ENCODE results near the gene SLC36A3.

Gene SLC36A3

GRCh38 chr5:151298063-151298855 lies 5.3 kb downstream of the SLC36A3 start:
- no peak for DNase-seq (ENCODE audit: low spot score)

- DNase-seq (ENCODE audit: low spot score), result no peak
These were observed 6.6 kb downstream of the SLC36A3 start for GRCh38 chr5:151296974-151297373.

DNA sequence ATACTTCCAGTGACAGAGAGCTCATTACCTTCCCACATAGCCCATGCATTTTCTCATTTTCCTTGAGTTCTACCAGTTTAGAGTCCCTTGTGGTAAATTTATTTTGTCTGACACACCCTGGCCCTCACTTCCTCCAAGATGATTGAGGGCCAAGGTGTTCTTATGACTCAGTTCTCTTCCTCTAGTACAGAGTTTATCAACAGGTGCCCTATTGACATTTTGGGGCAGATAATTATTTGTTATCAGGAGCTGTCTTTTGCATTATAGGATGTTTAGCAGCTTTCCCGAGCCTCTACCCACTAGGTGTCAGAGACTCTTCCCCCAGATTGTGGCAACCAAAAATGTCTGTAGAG lies 7.1 kb downstream of the SLC36A3 start:
- no peak for DNase-seq (ENCODE audit: low spot score)

- DNase-seq (ENCODE audit: low spot score), result no peak
These were observed 7.6 kb downstream of the SLC36A3 start for GRCh38 chr5:151295791-151296477.

DNA sequence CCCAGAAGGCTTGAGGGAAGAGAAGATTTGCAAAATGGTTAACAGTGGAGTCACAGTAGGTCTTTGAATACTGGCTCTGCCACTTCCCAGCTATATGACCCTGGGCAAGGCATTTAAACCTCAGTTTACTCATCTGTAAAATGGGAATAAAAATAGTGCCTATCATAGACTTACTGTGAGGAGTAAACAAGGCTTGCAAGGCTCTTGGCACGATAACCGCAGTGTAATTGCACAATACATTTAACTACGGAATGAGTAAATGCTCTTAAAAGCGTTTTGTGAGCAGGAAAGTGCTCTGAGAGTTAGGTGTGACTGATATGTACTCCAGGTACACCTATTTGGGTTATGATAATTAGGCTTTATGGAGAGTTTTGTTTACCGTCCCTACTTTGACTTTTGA lies 8.4 kb downstream of the SLC36A3 start:
- DNase-seq (ENCODE audit: low spot score), result no peak

DNA sequence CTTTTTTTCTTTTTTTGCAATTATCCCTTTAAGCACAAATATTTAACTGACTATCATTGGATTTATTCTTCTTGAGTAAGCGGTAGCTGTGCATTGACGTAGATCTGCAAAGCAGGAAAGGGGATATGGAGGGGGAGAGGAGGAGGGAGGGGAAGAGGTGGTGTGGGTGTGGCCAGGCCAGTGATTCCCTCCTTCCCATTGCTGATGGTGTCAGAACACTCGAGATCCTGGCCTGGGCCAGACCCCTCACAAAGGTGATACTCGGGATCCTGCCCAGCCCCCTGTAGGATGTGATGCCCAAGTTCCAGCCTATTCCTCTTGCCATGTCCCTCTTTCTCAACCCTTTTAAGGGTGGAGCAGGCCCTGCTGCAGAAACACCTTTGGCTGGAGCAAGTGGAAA lies 9.9 kb downstream of the SLC36A3 start:
- no peak for DNase-seq (ENCODE audit: low spot score)

- DNase-seq (ENCODE audit: low spot score), result no peak
These were observed 15.4 kb downstream of the SLC36A3 start for GRCh38 chr5:151288180-151288579.

DNA sequence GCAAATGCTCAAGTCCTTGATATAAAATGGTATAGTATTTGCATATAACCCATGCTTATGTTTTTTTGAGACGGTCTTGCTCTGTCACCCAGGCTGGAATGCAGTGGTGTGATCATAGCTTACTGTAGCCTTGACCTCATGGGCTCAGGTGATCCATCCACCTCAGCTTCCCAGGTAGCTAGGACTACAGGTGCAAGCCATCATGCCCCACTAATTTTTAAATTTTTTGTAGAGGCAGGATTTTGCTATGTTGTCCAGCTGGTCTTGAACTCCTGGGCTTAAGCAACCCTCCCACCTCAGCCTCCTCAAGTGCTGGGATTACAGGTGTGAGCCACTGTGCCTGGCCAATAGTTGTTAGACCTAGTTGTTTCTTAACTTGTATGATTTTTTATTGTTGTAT lies 17.3 kb downstream of the SLC36A3 start:
- no peak for DNase-seq (ENCODE audit: low spot score)

- no peak for DNase-seq (ENCODE audit: low spot score)
These were observed 17.9 kb downstream of the SLC36A3 start for GRCh38 chr5:151285683-151286082.

DNA sequence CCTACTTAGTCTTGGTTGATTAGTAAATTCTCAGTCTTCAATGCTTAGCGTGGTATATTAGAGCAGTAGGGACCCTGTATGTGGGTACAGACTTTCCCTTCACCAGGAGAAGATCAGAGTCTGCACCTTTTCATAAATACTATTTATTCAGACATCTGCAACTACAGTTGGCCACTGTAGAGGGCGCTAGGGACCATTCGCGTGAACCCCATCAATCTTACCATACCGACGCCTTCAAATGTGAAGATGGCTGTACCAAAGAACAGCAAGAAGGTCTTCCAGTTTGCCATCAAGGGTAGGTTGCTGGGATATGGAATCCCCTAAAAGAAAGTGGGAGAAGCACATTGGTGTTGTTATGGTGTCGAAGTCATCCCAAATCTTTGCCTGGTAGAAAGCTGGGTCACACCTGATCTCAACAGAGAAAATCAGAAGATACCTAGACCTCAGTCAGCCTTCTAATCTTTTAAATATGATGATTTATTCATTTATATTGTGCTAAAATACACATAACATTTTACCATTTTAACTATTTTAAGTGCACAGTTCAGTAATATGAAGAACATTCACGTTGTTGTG lies 19.1 kb downstream of the SLC36A3 start:
- no peak for DNase-seq (ENCODE audit: low spot score)

DNA sequence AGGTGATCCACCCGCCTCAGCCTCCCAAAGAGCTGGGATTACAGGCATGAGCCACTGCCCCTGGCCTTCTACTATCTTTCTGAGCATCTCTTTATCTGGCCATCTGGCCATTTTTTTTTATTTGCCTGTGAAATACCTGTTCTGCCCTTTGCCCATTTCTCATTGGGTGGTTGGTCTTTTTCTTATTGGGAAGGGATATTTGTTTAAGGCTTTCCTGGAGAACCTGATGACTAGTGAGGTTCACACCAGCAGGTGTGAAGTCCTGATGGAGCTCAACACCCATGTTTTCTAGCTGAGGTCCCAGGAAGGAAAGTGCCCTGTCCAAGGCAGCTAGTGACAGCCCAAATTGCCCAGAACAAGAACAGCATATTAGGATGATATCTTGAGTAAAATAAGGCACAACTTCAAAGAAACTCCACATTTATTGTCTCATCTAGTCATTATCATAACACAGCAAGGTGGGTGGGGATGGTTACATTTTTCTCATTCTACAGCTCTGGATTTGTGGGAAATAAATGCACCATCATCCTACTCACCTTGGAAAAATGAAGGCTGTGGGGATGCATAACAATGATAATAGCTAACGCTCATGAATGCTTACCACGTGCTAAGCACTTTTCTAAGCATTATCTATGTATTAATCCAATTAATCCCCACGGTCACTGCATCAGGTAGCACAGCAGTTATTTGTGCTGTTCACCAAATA lies 20.3 kb downstream of the SLC36A3 start:
- DNase-seq (ENCODE audit: low spot score), result no peak

DNA sequence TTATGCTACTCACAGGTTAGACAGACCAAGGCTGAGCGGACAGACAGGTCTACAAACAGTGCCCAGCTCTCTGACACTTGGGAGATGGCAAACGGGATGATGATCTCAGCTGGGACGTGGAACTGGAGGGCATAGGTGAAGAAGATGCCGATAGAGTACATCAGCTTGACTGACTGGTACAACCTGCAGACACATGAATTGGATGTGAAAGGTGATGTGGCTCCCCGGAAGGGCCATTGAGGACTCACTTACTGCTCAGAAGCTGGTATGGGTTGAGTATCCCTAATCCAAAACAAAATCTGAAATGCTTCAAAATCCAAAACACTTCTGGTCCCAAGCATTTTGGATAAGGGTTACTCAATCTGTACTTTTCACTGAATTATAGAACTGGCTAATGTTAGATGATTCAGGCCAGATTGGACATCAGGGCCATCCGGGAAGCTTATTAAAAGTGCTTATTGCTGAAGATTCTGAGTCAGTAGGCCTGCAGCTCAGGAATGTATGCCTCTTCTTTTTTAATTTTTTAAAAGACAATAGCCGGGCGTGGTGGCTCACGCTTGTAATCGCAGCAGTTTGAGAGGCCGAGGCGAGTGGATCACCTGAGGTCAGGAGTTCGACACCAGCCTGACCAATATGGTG lies 22.4 kb downstream of the SLC36A3 start:
- DNase-seq (ENCODE audit: low spot score), result no peak

DNA sequence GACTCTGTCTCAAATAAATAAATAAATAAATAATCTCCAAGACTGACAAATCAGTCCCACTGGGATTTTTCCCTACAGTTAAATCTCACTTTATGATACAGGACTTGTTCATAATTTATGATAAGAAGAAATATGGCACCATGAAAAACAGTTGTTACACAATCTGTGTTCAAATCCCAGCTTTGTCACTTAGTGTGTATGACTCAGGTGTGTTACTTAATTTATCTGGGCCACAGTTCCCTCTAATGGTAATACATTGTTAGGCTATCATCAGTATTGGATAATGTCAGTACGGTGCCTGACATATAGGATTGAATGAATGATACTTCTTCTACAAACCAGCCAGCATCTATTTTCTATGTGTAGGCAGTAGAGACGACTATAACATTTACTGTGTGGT lies 23.1 kb downstream of the SLC36A3 start:
- no peak for DNase-seq (ENCODE audit: low spot score)

- DNase-seq (ENCODE audit: low spot score), result no peak
These were observed 24.7 kb downstream of the SLC36A3 start for GRCh38 chr5:151278845-151279244.

DNA sequence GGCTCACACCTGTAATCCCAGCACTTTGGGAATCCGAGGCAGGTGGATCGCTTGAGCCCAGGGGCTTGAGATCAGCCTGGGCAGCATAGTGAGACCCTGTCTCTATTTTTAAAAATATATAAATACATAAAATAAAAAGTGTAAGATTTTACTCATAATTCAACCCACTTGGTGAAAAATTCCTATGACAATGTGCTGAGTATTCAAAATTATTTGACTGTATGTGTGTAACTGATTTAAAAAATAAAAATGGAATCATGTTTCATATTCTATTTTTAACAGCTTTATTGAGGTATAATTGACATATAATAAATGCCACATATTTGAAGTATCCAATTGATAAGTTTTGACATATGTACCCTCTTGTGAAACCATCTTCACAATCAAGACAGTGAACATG lies 27.8 kb downstream of the SLC36A3 start:
- no peak for DNase-seq (ENCODE audit: low spot score)

GRCh38 chr5:151274666-151275065 lies 28.9 kb downstream of the SLC36A3 start:
- DNase-seq (ENCODE audit: low spot score), result no peak

- DNase-seq (ENCODE audit: low spot score), result no peak
These were observed 32.2 kb downstream of the SLC36A3 start for GRCh38 chr5:151271336-151271735.

- DNase-seq (ENCODE audit: low spot score), result no peak
These were observed 33.0 kb downstream of the SLC36A3 start for GRCh38 chr5:151270599-151270998.

DNA sequence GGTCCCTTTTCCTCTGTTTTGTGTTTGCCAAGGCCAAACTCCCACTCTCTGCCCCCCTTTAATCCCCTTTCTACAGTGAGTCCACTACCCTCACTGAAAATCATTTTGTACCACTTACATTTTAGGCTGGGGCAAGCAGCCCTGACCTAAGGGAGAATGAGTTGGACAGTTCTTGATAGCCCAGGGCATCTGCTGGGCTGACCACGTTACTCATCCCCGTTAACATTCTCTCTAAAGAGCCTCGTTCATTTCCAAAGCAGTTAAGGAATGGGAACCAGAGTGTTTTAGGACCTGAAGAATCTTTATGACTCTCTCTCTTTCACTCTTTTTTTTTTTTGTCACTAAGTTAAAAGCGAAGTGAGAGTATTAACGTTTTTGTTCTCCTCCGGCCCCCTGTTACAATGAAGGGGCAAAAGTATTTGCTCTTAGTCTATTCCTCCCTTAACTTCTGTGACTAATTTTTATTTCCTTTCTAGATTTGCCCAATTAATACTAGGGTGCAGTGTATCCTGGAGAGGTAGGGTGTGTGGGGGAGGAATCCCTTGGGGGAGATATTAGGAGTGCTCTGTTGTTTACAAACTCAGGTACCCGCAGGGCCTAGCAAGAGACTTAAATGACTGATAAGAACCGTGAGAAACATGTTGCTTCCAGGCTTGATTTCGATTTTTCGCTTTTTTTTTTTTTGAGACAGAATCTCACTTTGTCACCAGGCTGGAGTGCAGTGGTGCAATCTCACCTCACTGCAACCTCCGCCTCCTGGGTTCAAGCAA lies 35.9 kb downstream of the SLC36A3 start:
- no peak for DNase-seq (ENCODE audit: low spot score)

- DNase-seq (ENCODE audit: low spot score), result no peak
These were observed 39.5 kb downstream of the SLC36A3 start for GRCh38 chr5:151264113-151264512.

DNA sequence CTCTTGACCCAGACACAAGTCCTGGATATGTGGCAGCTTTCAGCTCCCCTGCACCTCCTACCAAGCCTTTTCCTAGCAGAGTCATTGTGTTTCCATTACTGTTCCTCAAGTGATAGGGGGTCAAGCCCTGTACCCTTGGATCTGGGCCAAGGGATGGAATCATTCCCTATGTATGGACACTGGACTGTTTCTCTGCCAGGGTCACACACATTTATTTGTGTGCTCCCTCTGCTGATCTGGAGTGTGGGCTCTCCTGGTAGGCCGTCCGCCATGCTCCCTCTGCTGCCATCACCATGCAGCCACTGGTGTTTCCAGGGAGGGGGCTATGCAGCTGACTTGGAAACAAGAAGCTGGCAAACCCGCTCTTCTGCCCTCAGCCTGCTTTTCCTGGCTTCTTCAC lies 41.0 kb downstream of the SLC36A3 start:
- no peak for DNase-seq (ENCODE audit: low spot score)

GRCh38 chr5:151259931-151260330 lies 43.6 kb downstream of the SLC36A3 start:
- no peak for DNase-seq (ENCODE audit: low spot score)

All from CD4-positive, alpha-beta T cell treated with Interleukin-2 at 100 ng/mL for 4 hours (primary cell).